OCI-LY1 (cell line): ENCODE measurements around the gene SARM1.

Source experiments
- H2AFZ ChIP-seq: fragments of 200-600 bp; sonication (generic), shearing (Covaris generic); 2 replicates; pipeline ENCODE4 v1.6.0; 2014; ENCODE audit warnings: antibody characterized with exemption, mild to moderate bottlenecking, low read length
- H3F3A ChIP-seq: fragments of 200-600 bp; sonication (generic), shearing (Covaris generic); 2 replicates; pipeline ENCODE4 v1.6.0; 2014; ENCODE audit warnings: mild to moderate bottlenecking, antibody characterized with exemption, low read length, moderate library complexity; ENCODE audit not compliant: insufficient read depth
- H3K27ac ChIP-seq: fragments of 200-600 bp; sonication (generic); 2 replicates; pipeline ENCODE4 v1.5.1; 2014; ENCODE audit warnings: low read length, mixed run types, mild to moderate bottlenecking, low read depth; ENCODE audit not compliant: poor library complexity, severe bottlenecking
- H3K27me3 ChIP-seq: fragments of 200-600 bp; sonication (generic); 2 replicates; pipeline ENCODE4 v1.6.0; 2014; ENCODE audit warnings: antibody characterized with exemption, mild to moderate bottlenecking, low read length, moderate library complexity; ENCODE audit not compliant: insufficient read depth
- H3K36me3 ChIP-seq: fragments of 200-600 bp; sonication (generic); 2 replicates; pipeline ENCODE4 v1.6.1; 2014; ENCODE audit warnings: mild to moderate bottlenecking, antibody characterized with exemption, low read length, moderate library complexity, mixed read lengths; ENCODE audit not compliant: insufficient read depth
- H3K4me1 ChIP-seq: fragments of 200-600 bp; sonication (generic); 2 replicates; pipeline ENCODE4 v1.5.1; 2014; ENCODE audit warnings: mild to moderate bottlenecking, low read length, moderate library complexity; ENCODE audit not compliant: insufficient read depth, severe bottlenecking
- H3K4me2 ChIP-seq: fragments of 200-600 bp; sonication (generic), shearing (Covaris generic); 2 replicates; pipeline ENCODE4 v1.6.1; 2014; ENCODE audit warnings: low read length
- H3K4me3 ChIP-seq: fragments of 200-600 bp; sonication (generic); 2 replicates; pipeline ENCODE4 v1.5.1; 2014; ENCODE audit warnings: low read length, low read depth, mild to moderate bottlenecking, mixed read lengths; ENCODE audit not compliant: poor library complexity, severe bottlenecking
- H3K79me2 ChIP-seq: fragments of 200-600 bp; shearing (Covaris generic); 2 replicates; pipeline ENCODE4 v1.6.1; 2016; ENCODE audit warnings: mixed run types, low read length, mixed read lengths; ENCODE audit not compliant: insufficient read depth
- H3K9ac ChIP-seq: fragments of 200-600 bp; sonication (generic), shearing (Covaris generic); 2 replicates; pipeline ENCODE4 v1.6.1; 2014; ENCODE audit warnings: mild to moderate bottlenecking, low read length, mixed read lengths
- H3K9me2 ChIP-seq: fragments of 200-600 bp; sonication (generic), shearing (Covaris generic); 2 replicates; pipeline ENCODE4 v1.6.1; 2014; ENCODE audit warnings: low read depth, mild to moderate bottlenecking, low read length, mixed read lengths
- H3K9me3 ChIP-seq: fragments of 200-600 bp; shearing (Covaris generic); 2 replicates; pipeline ENCODE4 v1.6.1; 2014; ENCODE audit warnings: low read length, mixed read lengths
- H4K20me1 ChIP-seq: fragments of 200-600 bp; sonication (generic), shearing (Covaris generic); 2 replicates; pipeline ENCODE4 v1.6.0; 2016; ENCODE audit warnings: mild to moderate bottlenecking, low read length; ENCODE audit not compliant: insufficient read depth
- EZH2 ChIP-seq: fragments of 200-600 bp; sonication (generic), shearing (Covaris generic); IDR thresholded peaks from 2 replicates; pipeline ENCODE4 v1.8.0; 2017; ENCODE audit warnings: borderline replicate concordance, mixed run types, mild to moderate bottlenecking, antibody characterized with exemption, low read length, moderate library complexity, mixed read lengths
- TF ChIP-seq, protein P1 (sequence below): fragments of 200-600 bp; sonication (generic), shearing (Covaris generic); IDR thresholded peaks from 2 replicates; pipeline ENCODE4 v1.5.1; 2017; ENCODE audit warnings: mild to moderate bottlenecking, antibody characterized with exemption, low read length, moderate library complexity, mixed read lengths

SARM1 gene

GRCh38 chr17:28325211-28325610 is 46.3 kb upstream of the SARM1 start:
- H3K9me3 ChIP-seq, result no peaks in the 10 kb centered on the region
- no peak overlapping the region for H3K4me3 ChIP-seq
- H3K36me3 ChIP-seq, result peaks cover 63% of the 10 kb centered on the region
- H3K9me2 ChIP-seq, result no peaks in the 10 kb centered on the region
- H3K4me1 ChIP-seq, result peaks cover 21% of the 10 kb centered on the region
- H3F3A ChIP-seq, result no peaks in the 10 kb centered on the region
- no peak for TF ChIP-seq EZH2
- TF ChIP-seq, protein P1, sequence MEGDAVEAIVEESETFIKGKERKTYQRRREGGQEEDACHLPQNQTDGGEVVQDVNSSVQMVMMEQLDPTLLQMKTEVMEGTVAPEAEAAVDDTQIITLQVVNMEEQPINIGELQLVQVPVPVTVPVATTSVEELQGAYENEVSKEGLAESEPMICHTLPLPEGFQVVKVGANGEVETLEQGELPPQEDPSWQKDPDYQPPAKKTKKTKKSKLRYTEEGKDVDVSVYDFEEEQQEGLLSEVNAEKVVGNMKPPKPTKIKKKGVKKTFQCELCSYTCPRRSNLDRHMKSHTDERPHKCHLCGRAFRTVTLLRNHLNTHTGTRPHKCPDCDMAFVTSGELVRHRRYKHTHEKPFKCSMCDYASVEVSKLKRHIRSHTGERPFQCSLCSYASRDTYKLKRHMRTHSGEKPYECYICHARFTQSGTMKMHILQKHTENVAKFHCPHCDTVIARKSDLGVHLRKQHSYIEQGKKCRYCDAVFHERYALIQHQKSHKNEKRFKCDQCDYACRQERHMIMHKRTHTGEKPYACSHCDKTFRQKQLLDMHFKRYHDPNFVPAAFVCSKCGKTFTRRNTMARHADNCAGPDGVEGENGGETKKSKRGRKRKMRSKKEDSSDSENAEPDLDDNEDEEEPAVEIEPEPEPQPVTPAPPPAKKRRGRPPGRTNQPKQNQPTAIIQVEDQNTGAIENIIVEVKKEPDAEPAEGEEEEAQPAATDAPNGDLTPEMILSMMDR, result no peak
- no peaks in the 10 kb centered on the region for H4K20me1 ChIP-seq
- no peak overlapping the region for H3K27ac ChIP-seq
- no peak overlapping the region for H2AFZ ChIP-seq
- H3K4me2 ChIP-seq, result no peak overlapping the region
- no peaks in the 10 kb centered on the region for H3K27me3 ChIP-seq
- no peak overlapping the region for H3K9ac ChIP-seq
- H3K79me2 ChIP-seq, result peaks cover 43% of the 10 kb centered on the region

GRCh38 chr17:28326114-28326513 is 45.4 kb upstream of the SARM1 start:
- Histone ChIP-seq H2AFZ (no peak overlapping the region), H3K9me2 (no peaks in the 10 kb centered on the region), H3K4me2 (no peak overlapping the region), H3F3A (no peaks in the 10 kb centered on the region), H3K4me3 (no peak overlapping the region), H4K20me1 (no peaks in the 10 kb centered on the region), H3K4me1 (peaks cover 12% of the 10 kb centered on the region), H3K27ac (no peak overlapping the region), H3K9ac (no peak overlapping the region), H3K36me3 (peaks cover 60% of the 10 kb centered on the region), H3K79me2 (peaks cover 34% of the 10 kb centered on the region), H3K9me3 (no peaks in the 10 kb centered on the region), H3K27me3 (no peaks in the 10 kb centered on the region)
- TF ChIP-seq, protein P1, result no peak
- TF ChIP-seq EZH2, result no peak

DNA sequence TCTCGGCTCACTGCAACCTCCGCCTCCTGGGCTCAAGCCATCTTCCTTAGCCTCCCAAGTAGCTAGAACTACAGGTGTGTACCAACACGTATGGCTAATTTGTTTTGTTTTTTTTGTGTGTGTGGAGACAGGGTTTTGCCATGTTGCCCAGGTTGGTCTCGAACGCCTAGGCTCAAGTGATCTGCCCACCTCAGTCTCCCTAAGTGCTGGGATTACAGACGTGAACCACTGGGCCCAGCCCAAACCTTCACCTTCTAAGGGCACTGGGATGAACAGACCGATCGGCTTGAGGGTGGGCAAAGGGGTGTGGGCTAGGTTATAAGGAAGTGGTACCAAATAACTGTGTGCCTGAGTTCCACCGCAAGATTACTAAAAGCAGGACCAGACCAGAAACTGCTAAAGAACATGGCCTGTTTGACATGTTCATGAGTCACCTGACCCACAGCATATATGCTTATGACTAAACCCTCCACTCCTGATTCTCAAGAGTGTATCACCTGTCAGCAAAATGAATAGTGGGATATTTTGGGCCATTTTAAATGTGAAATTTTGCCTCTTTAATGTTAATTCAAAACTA is 44.4 kb upstream of the SARM1 start:
- no peaks in the 10 kb centered on the region for H4K20me1 ChIP-seq
- H3K4me3 ChIP-seq, result no peak overlapping the region
- no peak for TF ChIP-seq EZH2
- TF ChIP-seq, protein P1, result no peak
- no peak overlapping the region for H3K27ac ChIP-seq
- no peak overlapping the region for H2AFZ ChIP-seq
- H3K9ac ChIP-seq, result no peak overlapping the region
- H3K79me2 ChIP-seq, result peaks cover 24% of the 10 kb centered on the region
- no peaks in the 10 kb centered on the region for H3K9me3 ChIP-seq
- H3K9me2 ChIP-seq, result no peaks in the 10 kb centered on the region
- peaks cover 4% of the 10 kb centered on the region for H3K4me1 ChIP-seq
- H3F3A ChIP-seq, result no peaks in the 10 kb centered on the region
- H3K4me2 ChIP-seq, result no peak overlapping the region
- no peaks in the 10 kb centered on the region for H3K27me3 ChIP-seq
- H3K36me3 ChIP-seq, result peaks cover 63% of the 10 kb centered on the region
